ENCODE results near the gene ST6GAL1.

- no peak for TF ChIP-seq CTCF (IDR thresholded peaks at IDR 0.05)
- TF ChIP-seq POLR2A (IDR thresholded peaks at IDR 0.05): no peak
Measured at GRCh38 chr3:186993210-186993782, 63.0 kb downstream of the ST6GAL1 start.

All from uterus (tissue), 2 donors.